Panc1 (cell line): ENCODE results near the gene IP6K1.

ENCODE experiments used
- CTCF ChIP-seq: fragments of 450-650 bp; IDR thresholded peaks from 2 replicates; pipeline ENCODE4 v1.5.1; 2017; ENCODE audit warnings: mild to moderate bottlenecking
- POLR2AphosphoS5 ChIP-seq: IDR thresholded peaks from 2 replicates; pipeline ENCODE4 v1.6.1; 2012; ENCODE audit warnings: mild to moderate bottlenecking, low read depth, low read length, moderate library complexity
- SIN3A ChIP-seq: IDR thresholded peaks from 2 replicates; pipeline ENCODE4 v1.6.1; 2012; ENCODE audit warnings: low read depth, mild to moderate bottlenecking, low read length, moderate library complexity, borderline replicate concordance; ENCODE audit not compliant: insufficient read depth
- TCF7L2 ChIP-seq: IDR thresholded peaks from 2 replicates; pipeline ENCODE4 v1.6.1; 2011; ENCODE audit warnings: mild to moderate bottlenecking, low read depth, low read length, inconsistent platforms

- TF ChIP-seq CTCF (no peak), SIN3A (no peak), TCF7L2 (no peak), POLR2AphosphoS5 (no peak)
Observed at GRCh38 chr3:49724586-49724985, 61.8 kb downstream of the IP6K1 start.
